CD4-positive, alpha-beta T cell treated with Interleukin-2 at 100 ng/mL for 4 hours (primary cell): ENCODE results near the gene SAG.
"Not testable (repeated sequence)": the region's sequence is repeated elsewhere in the genome, so short reads cannot be mapped to it uniquely, and the experiment has no call there.

ENCODE experiments used
- DNase-seq: peaks from one replicate; pipeline ENCODE4 v3.0.0-alpha.2; 2020; ENCODE audit warnings: low spot score

Gene SAG

DNA sequence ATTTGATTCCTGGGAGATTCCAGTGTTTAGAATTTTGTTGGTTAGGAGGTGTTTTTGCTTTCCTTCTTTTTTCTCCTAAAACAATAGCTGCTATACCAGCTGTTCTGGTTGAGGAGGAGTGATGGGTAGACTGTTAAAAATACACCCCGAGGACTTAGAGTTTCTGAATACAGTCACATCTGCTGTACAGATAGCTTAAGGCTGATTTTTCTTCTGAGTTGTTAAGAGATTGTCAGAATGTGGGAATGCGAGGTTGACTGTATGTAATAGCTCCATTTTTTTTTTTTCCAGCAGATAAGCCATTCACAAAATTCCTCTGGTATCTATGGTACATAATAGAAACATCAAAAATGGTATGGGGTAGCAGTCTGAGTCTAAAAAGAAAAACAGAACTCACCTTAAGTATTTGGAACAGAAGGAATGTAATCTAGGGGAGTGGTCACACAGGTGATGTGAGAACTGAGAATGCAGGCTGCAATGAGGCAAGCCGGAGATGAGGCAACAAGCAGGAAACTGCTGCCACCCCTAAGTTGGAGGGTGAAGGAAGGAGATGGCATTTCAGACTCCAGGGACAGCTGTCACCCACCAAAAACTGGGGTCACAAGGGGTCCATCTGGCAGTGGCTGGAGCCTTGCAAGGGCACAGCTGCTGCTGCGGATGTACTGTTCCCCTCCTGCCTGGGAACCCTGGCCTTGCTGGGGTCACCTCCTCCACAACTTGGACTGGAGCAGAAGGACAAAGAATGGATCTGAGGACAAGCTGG, 49.1 kb downstream of the SAG start:
- DNase-seq = no peak

DNA sequence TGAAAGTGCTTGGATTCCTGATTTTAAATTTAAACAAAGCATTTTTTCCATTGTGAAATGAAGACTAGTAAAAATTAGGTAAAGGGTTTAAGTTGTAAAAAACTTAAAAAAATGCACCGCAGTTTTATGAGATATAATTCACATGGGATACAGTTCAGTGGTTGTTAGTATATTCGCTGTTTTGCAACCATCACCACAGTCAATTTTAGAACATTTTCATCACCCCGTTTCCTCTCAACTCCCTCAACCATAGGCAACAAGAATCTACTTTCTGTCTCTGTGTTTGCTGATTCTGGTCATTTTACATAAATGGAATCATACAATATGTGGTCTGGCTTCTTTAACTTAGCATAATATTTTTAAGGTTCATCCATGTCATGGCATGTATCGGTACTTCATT, 50.7 kb downstream of the SAG start:
- no peak for DNase-seq

DNA sequence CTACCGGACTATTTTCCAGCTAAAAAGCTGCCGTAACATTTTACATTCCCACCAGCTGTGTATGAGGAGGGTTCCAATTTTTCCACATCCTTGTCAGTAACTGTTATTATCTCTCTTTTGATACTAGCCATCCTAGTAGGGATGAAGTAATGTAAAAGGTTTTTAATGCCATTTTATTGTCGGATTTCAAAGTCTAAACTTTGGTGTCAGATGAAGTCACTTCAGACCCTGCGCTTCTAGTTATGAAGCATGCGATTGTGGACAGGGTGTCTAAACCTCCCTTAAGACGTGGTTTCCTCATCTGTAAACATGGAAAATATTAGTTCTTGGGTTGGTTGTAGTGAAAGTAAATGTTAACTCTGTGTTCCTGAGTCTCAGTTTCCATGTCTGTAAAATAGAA, 51.3 kb downstream of the SAG start:
- DNase-seq = no peak

DNA sequence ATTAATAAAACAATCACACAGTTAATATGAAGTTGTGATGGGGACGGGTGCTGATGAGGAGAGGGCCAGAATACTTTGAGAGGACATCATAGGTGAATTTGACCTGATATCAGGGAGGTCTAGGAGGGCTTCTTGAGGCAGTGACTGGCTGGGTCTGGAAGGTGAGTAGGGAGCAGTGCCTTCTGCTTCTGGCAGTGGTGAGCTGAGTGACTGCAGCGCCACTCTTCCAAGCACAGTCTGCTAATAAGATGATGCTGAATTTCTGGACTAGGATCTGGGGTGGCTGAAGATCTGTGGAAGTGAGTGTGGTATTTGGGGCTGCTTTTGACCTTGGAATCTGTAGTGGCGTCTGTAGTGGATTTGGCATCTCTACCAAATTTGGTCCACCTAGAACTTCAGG, 52.2 kb downstream of the SAG start:
- DNase-seq = no peak

DNA sequence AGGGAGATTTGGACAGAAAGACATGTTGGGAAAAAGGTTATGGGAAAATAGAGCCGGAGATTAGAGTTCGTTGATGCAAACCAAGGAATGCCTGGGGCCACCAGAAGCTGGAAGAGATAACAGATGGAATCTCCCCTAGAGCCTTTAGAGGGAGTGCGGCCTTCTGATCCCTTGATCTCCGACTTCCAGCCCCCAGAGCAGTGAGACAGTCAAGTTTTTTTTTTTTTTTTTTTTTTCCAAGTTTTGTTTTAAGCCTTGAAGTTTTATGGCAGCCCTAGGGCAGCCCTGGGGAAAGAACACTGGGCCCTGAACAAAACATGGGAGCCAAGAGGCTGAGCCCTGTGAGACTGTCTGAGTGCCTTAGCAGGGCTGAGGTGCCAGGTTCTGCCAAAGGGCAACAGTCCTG, 53.2 kb downstream of the SAG start:
- no peak for DNase-seq

DNA sequence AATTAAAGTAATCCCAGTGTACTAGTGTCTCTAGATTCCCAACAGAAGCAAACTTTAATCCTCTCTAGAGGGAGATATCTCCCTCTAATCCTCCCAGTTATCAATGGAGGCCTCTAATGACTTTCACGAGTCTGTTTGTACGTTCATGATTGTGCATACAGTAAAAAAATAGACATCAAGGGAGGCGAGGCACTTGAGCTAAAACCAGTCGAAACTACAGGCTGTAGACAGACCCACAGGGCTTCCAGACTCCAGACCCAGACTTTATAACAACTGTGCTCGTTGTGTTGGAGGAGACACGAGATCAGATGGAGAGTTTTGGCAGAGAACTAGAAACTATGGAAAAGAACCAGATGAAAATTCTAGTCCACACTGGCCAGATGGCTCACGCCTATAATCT, 53.7 kb downstream of the SAG start:
- no peak for DNase-seq

DNA sequence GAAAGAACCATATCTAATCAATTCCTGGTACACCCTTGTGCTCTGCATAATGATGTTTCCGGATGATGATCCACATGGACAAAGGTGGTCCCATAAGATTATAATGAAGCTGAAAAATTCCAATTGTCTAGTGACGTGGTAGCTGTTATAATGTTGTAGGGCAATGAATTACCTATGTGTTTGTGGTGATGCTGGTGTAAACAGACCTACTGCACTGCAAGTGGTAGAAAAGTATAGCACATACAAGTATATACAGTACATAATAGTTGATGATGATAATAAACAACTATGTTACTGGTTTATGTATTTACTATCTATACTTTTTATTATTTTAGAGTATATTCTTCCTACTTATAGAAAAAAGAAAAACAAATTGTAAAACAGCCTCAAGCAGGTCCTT, 55.1 kb downstream of the SAG start:
- no peak for DNase-seq

DNA sequence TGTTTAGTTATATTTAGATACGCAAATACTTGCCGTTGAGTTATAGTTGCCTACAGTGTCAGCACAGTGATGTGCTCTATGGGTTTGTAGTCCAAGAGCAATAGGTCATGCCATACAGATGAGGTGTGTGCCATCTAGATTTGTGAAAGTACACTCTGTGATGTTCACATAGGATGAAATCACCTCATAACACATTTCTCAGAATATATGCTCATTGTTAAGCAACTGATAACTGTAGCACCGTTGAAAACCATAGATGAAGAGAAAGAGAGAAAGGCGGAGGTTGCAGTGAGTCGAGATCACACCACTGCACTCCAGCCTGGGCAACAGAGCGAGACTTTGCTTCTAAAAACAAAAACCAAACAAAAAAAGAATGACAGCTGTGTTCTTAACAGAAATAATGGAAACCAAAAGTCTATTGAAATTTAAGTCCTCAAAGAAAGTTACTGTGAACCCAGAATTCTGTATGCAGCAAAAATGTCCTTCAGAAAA, 56.2 kb downstream of the SAG start:
- DNase-seq = no peak

DNA sequence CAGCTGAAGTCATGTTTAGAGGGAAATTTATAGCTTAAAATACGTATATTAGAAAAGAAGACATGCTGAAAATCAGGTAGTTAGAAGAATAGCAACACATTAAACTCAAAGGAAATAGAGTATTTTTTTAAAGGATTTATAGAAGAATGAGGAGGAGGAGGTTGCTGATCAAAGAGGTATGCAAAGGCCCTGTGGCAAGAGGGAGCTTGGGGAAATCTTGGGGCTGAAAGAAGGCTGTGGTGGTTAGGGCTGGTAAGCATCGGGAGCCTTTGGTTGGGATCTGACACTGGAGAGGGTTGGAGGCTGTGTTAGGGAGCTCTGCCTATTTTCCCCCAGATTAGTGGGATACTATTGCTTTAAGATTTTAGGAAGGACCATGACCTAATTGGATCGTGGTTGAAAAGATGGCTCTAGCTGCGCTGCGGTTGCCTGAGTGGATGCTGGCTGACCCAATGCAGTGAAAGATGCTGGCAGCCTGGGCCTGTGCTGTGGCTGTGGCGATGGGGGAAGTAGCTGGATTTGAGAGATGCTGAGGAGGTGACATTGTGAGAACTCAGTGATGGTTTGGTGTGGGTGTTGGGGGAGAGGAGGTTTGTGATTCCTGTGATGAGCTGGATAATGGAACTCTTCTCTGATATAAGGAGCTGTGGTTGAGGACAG, 58.4 kb downstream of the SAG start:
- DNase-seq = no peak

- no peak for DNase-seq
Measured at GRCh38 chr2:233367586-233367985, 60.0 kb downstream of the SAG start.

DNA sequence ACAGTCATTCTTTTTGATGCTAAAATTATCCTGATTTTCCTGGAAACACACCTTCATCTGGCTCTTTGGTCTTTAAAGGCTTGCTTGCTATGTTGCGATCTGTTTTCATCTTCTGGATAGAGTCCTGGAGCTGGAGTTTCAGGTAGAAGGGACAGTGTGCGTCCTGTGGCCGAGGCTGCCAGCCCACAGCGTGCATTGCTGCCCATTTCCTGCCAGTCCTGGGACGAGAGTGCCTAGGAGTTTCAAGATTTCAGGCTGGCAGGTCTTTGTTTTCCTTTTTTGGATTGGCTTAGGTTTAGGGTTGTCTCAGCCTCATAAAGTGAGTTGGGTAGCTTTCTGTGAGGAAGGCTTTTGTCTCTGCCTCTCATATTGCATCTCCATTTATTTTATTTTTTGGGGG, 61.1 kb downstream of the SAG start:
- DNase-seq = no peak

GRCh38 chr2:233369462-233369861, 61.8 kb downstream of the SAG start:
- DNase-seq = no peak

GRCh38 chr2:233369897-233370685, 62.5 kb downstream of the SAG start:
- no peak for DNase-seq

DNA sequence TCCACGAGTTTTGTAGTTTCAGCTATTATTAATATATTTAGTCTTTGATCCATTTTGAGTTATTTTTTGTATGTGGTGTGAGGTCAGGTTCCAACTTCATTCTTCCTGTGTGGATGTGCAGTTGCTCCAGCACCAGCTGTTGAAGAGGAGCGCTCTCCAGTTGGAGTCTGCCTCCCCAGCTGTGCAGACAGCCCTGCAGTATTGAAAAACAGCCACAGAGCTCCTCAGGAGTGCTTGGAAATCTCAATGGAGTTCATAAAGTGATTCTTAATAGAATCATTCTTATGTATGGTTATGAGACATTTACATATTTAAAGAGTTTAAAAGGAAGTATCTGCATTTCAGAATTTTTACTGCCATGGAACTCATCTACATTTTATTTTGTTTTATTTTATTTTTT, 64.0 kb downstream of the SAG start:
- no peak for DNase-seq

DNA sequence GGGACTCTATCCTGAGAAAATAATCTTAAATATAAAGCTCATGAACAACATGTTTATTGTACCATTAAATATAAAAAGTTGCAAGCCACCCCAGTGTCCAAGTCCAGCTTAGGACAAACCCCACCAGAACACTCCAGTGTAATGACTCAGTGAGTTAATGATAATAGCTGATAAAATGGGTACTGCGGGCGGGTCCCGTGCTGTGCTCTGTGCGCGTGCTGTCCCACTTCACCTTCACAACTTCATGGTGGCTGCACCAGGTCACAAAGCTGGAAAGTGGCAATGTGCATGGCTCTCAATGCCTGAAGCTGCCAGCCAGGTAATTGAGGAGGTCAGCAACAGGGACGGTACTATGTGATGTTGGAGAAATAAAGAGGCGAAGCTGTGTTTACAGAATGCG, 65.2 kb downstream of the SAG start:
- DNase-seq = no peak

- DNase-seq = no peak
Measured at GRCh38 chr2:233373316-233373715, 65.7 kb downstream of the SAG start.

DNA sequence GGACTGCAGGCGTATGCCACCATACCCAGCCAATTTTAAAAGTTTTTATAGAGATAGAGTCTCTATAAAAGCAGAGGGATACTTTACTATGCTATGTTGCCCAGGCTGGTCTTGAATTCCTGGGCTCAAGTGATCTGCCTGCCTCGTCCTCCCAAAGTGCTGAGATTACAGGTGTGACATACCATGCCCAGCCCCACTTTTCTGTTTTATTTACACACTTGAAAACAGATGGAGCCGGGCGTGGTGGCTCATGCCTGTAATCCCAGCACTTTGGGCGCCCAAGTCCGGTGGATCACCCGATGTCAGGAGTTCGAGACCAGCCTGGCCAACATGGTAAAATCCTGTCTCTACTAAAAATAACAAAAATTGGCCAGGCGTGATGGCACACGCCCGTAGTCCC, 67.2 kb downstream of the SAG start:
- DNase-seq = not testable (repeated sequence)

DNA sequence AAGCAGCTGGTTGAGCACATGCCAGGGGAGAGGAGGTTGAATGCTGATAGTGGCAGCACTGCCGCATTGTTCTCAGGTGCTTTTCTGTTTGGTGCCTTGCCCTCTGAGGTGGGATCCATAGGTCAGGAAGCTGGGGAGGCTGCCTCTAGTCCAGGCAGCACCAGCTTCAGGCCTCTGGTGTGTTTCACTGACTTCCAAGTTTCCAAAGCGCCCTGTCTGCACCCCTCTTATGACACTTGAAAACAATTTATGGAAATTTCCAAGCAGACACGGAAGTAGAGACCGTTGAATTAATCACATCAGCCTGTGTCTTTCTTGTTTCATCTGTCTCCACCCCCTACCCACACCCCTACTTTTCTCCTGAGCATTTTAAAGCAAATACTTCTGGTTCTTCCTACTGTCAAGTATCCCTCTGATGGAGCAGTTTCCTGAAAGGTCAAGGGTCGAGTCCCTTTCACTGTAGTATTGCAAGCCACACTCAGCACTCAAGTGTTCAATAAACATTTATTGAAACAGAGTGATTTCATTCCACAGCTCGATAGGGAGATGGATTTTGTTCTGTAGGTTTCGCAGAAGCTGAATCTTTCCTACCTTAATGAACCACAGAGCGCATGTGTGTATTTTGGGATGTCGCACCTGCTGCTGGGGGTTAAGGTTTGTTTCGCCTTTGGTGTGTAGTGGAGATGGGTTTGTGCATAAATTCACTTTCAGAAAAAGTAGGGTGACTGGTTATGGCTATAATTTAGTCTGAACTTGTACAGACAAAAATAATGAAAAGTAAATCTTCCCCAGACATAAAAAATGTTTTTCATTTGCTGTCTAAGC, 68.1 kb downstream of the SAG start:
- no peak for DNase-seq

DNA sequence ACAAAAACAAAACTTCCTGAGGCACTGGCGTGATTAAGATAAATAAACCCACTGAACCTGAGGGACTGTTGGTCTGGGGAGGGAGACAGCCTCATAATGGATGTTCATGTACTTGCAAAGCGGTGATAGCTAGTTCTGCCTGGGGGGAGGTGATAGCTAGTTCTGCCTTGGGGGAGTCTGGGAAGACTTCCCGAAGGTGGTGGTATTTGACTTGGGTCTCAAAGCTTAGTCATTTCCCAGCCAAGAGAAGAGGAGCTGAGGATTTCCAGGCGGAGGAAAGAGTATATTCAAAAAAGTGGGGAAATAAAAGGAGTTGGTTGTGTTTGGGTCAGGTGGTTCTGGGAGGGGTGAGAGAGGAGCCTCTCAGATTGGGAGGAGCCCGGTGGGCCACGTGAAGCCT, 71.4 kb downstream of the SAG start:
- no peak for DNase-seq

- DNase-seq = no peak
Measured at GRCh38 chr2:233379441-233379840, 71.8 kb downstream of the SAG start.

DNA sequence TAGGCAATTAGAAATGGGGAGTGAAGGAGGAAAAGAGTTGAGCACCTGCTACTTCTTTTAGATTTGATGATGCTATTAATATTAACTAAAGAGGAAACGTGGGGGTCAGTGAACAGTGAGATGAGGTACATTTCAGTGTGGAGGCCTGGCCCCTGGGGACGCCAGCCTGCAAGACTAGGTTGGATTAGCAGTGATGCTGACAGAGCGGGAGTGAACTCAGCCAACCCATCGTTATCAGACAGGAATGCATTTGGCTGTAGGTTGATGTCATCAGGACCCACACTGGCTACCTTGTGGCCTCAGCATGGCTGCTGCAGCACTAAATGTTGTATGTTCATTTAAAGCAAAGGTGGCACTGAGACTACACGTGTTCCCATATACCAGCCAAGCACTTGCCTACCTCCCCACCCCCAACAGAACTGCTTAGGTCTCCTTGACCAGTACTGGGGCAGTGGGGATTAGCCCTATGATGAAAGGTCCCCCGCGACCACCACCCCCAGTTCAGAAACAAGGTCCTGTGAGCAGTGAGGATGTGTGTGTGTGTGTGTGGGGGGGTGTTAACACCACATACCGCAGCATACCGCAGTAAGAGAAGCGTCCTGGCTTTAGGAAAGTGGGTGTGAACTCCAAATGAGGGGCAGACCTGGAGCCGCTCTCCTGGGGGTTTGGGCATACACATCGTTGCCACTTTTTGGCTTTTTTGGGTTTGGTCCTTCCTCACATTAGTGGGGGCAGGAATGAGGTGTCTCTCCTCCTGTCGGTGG, 72.7 kb downstream of the SAG start:
- DNase-seq = no peak
